ENCODE data around the gene MYO1C.

MYO1C gene

GRCh38 chr17:1492249-1493206, at the start of gene MYO1C:
Gene MYO1C (minus strand): TSS chr17:1492686. CDS start chr17:1492487, 199 bp downstream.
- TF ChIP-seq CTCF (IDR thresholded peaks at IDR 0.05; ENCODE audit: extremely low read depth, missing control alignments) = no peak
- no peak for DNase-seq (ENCODE audit: low spot score)

- TF ChIP-seq CTCF (IDR thresholded peaks at IDR 0.05; ENCODE audit: extremely low read depth, missing control alignments) = no peak
- no peak for DNase-seq (ENCODE audit: low spot score)
These were observed 49.0 kb upstream of the MYO1C start for GRCh38 chr17:1541367-1541904.

GRCh38 chr17:1539811-1540210, 47.3 kb upstream of the MYO1C start:
- DNase-seq (ENCODE audit: low spot score) = no peak
- no peak for TF ChIP-seq CTCF (IDR thresholded peaks at IDR 0.05; ENCODE audit: extremely low read depth, missing control alignments)

GRCh38 chr17:1535737-1536136, 43.3 kb upstream of the MYO1C start:
- no peak for TF ChIP-seq CTCF (IDR thresholded peaks at IDR 0.05; ENCODE audit: extremely low read depth, missing control alignments)
- no peak for DNase-seq (ENCODE audit: low spot score)

GRCh38 chr17:1533661-1534325, 41.3 kb upstream of the MYO1C start:
- TF ChIP-seq CTCF (IDR thresholded peaks at IDR 0.05; ENCODE audit: extremely low read depth, missing control alignments) = no peak
- DNase-seq (ENCODE audit: low spot score) = no peak

- no peak for TF ChIP-seq CTCF (IDR thresholded peaks at IDR 0.05; ENCODE audit: extremely low read depth, missing control alignments)
- DNase-seq (ENCODE audit: low spot score) = no peak
These were observed 40.5 kb upstream of the MYO1C start for GRCh38 chr17:1532836-1533602.

Measured in GM20000 (cell line).